Measurements from ENCODE around the gene POLD2. TPM values are rescaled to one million over a fixed set of nuclear protein-coding genes. Genes with fewer than 3 reads are reported as not detected.
A peak's percentile ranks its signal among the peaks of the same experiment; 100 is the strongest.

Gene POLD2
- total and polyA plus RNA-seq, 2 of the 13 experiments (the other 11 are each of a cell fraction or from before 2014, with no cell fraction given) = 87.6 to 95.1 TPM

- no peak for TF ChIP-seq ZNF784 (CRISPR knock-in tag; IDR thresholded peaks at IDR 0.05; ENCODE audit: borderline replicate concordance)
- TF ChIP-seq KIAA2018 (CRISPR knock-in tag; IDR thresholded peaks at IDR 0.05; ENCODE audit: borderline replicate concordance) = no peak
- no peak for TF ChIP-seq ONECUT2 (CRISPR knock-in tag; IDR thresholded peaks at IDR 0.05)
- no peak for TF ChIP-seq NFYC (CRISPR knock-in tag; IDR thresholded peaks at IDR 0.05)
- TF ChIP-seq ZNF343 (CRISPR knock-in tag; IDR thresholded peaks at IDR 0.05) = no peak; the same call in 1 of the 2 replicates
- no peak for TF ChIP-seq FOXA1 (IDR thresholded peaks at IDR 0.05)
- no peak for TF ChIP-seq FOXA1 (CRISPR knock-in tag; IDR thresholded peaks at IDR 0.05)
- no peak for TF ChIP-seq FOXM1 (CRISPR knock-in tag; IDR thresholded peaks at IDR 0.05)
- TF ChIP-seq DR1 (CRISPR knock-in tag; IDR thresholded peaks at IDR 0.05) = no peak
- no peak for TF ChIP-seq DMTF1 (CRISPR knock-in tag; IDR thresholded peaks at IDR 0.05)
- 0 out of 2 replicates have a peak, but pooled peaks have one; percentile 19 for TF ChIP-seq ZNF614 (CRISPR knock-in tag; IDR thresholded peaks at IDR 0.05; ENCODE audit: borderline replicate concordance)
- TF ChIP-seq E2F2 (CRISPR knock-in tag; IDR thresholded peaks at IDR 0.05; ENCODE audit: borderline replicate concordance) = no peak
- peak; percentile 62 for TF ChIP-seq CTCF (CRISPR knock-in tag; IDR thresholded peaks at IDR 0.05)
- no peak for TF ChIP-seq ZNF20 (CRISPR knock-in tag; IDR thresholded peaks at IDR 0.05)
These were observed 50.8 kb downstream of the POLD2 start (continued) for GRCh38 chr7:44072364-44073231.
